Right lobe of liver (tissue), 6 donors: ENCODE data around the gene ARMC7. TPM values are rescaled to one million over a fixed set of nuclear protein-coding genes. Genes with fewer than 3 reads are reported as not detected.
A peak's percentile ranks its signal among the peaks of the same experiment; 100 is the strongest.

Experiments used
- ATAC-seq, 4 donors: fragments of 200-7000 bp; cut with Tn5 transposase; one replicate each; pipeline ENCODE4 v1.9.1; 2020; ENCODE audit warnings: mild to moderate bottlenecking in 4 of 4, moderate library complexity in 4 of 4
- DNase-seq, 3 donors: peaks; one replicate each; pipeline ENCODE4 v3.0.0-alpha.2; 2020
- H3K27ac ChIP-seq, 3 donors: fragments of 200-600 bp; one replicate each; pipeline ENCODE4 v1.8.0; 2022
- H3K27me3 ChIP-seq, 2 donors: fragments of 200-600 bp; one replicate each; pipeline ENCODE4 v1.8.0; 2022
- H3K36me3 ChIP-seq, 4 donors: fragments of 200-600 bp; sonication (generic) in 1 of 4; one replicate each; pipeline versions ENCODE4 v1.5.1 to v1.8.0; 2017 to 2022; ENCODE audit warnings: control low read depth in 1 of 4
- H3K4me1 ChIP-seq, 4 donors: fragments of 200-600 bp; sonication (generic) in 1 of 4; one replicate each; pipeline versions ENCODE4 v1.5.1 to v1.8.0; 2017 to 2022; ENCODE audit warnings: control low read depth in 1 of 4
- H3K4me3 ChIP-seq, 3 donors: fragments of 200-600 bp; one replicate each; pipeline ENCODE4 v1.8.0; 2022
- H3K9me3 ChIP-seq, 4 donors: fragments of 200-600 bp; sonication (generic) in 1 of 4; one replicate each; pipeline versions ENCODE4 v1.5.1 to v1.8.0; 2017 to 2022; ENCODE audit warnings: control low read depth in 1 of 4
- CTCF ChIP-seq, 4 donors: fragments of 200-600 bp in 3 of 4; fragments of 450-650 bp in 1 of 4; IDR thresholded peaks; one replicate each; pipeline versions ENCODE4 v1.5.1 to v1.8.0; 2016 to 2022; ENCODE audit warnings: antibody characterized with exemption in 4 of 4, mild to moderate bottlenecking in 2 of 4
- POLR2A ChIP-seq: fragments of 450-650 bp; IDR thresholded peaks from one replicate; pipeline ENCODE4 v1.6.1; 2017; ENCODE audit warnings: antibody characterized with exemption, mild to moderate bottlenecking
- WGBS: methylation state at CpG from one replicate; pipeline ENCODE4 v1.1.6; 2018; ENCODE audit warnings: low coverage, low lambda C conversion rate; ENCODE audit not compliant: insufficient coverage; ENCODE audit errors: missing lambda C conversion rate; 5-methylcytosine and 5-hydroxymethylcytosine counted together
- intact Hi-C, 2 donors: fragments of 100-400 bp; cut with DNase I; formaldehyde crosslinking; loops; one replicate each; pipeline versions ENCODE4 v1.11.2 to v1.14.1; 2022
- total RNA-seq, 6 experiments: library from RNA; depleted of rRNA in 2 of 6; stranded (reverse); fragments of >200 nt in 2 of 6; fragmentation: NEBNext Ultra II Directional in 3 of 6; extraction: Animal tissue kit (Norgen Biotek cat#: 25700) in 3 of 6; gene quantifications; one replicate each; pipeline versions ENCODE4 v1.1.0 to v1.2.4, GENCODE V29; 2016 to 2023
- donor health status: DM: no; HTN: yes; CAD: no.
- donor health status: DM: no; HTN: no; CAD: no.
- donor health status: DM: no; HTN: no; CAD: no.
- donor health status: DM: no; HTN: yes; CAD: no.
- donor health status: DM: no; HTN: yes; CAD: no.

ARMC7 gene
- total RNA-seq, 6 experiments from 2014 or later, result 4.7 to 6.3 (median 5.3) TPM

- no peak overlapping the region for H3K27ac ChIP-seq
- peaks cover 0 to 18% (median 6%) of the 10 kb centered on the region in 4 donors for H3K4me1 ChIP-seq
- H3K4me3 ChIP-seq, result no peak overlapping the region
- WGBS, result no CpG with 5 or more reads among the region's 16 CpGs
- H3K27me3 ChIP-seq, result no peaks in the 10 kb centered on the region
- H3K9me3 ChIP-seq, result no peaks in the 10 kb centered on the region
- no peaks in the 10 kb centered on the region for H3K36me3 ChIP-seq
- no peak for TF ChIP-seq CTCF (IDR thresholded peaks at IDR 0.05)
- no peak for TF ChIP-seq POLR2A
- ATAC-seq (no peak), DNase-seq (peak in 1 of 3 donors; percentile 44)
- intact Hi-C loops, result no loop called here
Measured at GRCh38 chr17:75094871-75095399, 14.8 kb upstream of the ARMC7 start.

- Histone ChIP-seq H3K4me1 (peaks cover 0 to 12% (median 3%) of the 10 kb centered on the region in 4 donors), H3K4me3 (no peak overlapping the region), H3K27ac (no peak overlapping the region), H3K27me3 (no peaks in the 10 kb centered on the region), H3K9me3 (no peaks in the 10 kb centered on the region), H3K36me3 (no peaks in the 10 kb centered on the region)
- intact Hi-C loops, result no loop called here
- no peak for TF ChIP-seq POLR2A
- TF ChIP-seq CTCF (IDR thresholded peaks at IDR 0.05), result no peak
- DNase-seq (peak; percentile 67 to 82 (median 80)), ATAC-seq (peak; percentile 72 to 87 (median 80))
- WGBS, result 28% methylated on average over 11 of the region's 14 CpGs
Measured at GRCh38 chr17:75096082-75096625, 13.6 kb upstream of the ARMC7 start.

GRCh38 chr17:75097865-75098264, 11.9 kb upstream of the ARMC7 start:
- Histone ChIP-seq H3K4me1 (peaks cover 0 to 6% (median 0%) of the 10 kb centered on the region in 4 donors), H3K27ac (no peak overlapping the region), H3K4me3 (no peak overlapping the region), H3K36me3 (no peaks in the 10 kb centered on the region), H3K9me3 (no peaks in the 10 kb centered on the region), H3K27me3 (no peaks in the 10 kb centered on the region)
- no peak for ATAC-seq
- 89% methylated on average over 7 of the region's 7 CpGs for WGBS
- peak in 1 of 3 donors; percentile 46 for DNase-seq
- no peak for TF ChIP-seq POLR2A
- no peak for TF ChIP-seq CTCF (IDR thresholded peaks at IDR 0.05)
- intact Hi-C loops, result no loop called here

GRCh38 chr17:75098861-75099260, 10.9 kb upstream of the ARMC7 start:
- DNase-seq, result peak in 1 of 3 donors; percentile 42
- Histone ChIP-seq H3K4me3 (no peak overlapping the region), H3K27ac (no peak overlapping the region), H3K9me3 (no peaks in the 10 kb centered on the region), H3K36me3 (no peaks in the 10 kb centered on the region), H3K4me1 (peaks cover 0 to 6% (median 0%) of the 10 kb centered on the region in 4 donors), H3K27me3 (no peaks in the 10 kb centered on the region)
- WGBS, result 87% methylated on average over 5 of the region's 7 CpGs
- TF ChIP-seq POLR2A (no peak), CTCF (IDR thresholded peaks at IDR 0.05) (no peak)
- no peak for ATAC-seq
- intact Hi-C loops, result no loop called here
